NCI-H2081 (cell line): Measurements from ENCODE around the gene KLHDC3.

Source experiments
- DNase-seq, 2 experiments: peaks; one replicate each; lab custom pipeline; 2025; lab: John Stamatoyannopoulos, UW

KLHDC3 gene

GRCh38 chr6:43058531-43058930, 44.5 kb downstream of the KLHDC3 start:
- DNase-seq, result no peak

GRCh38 chr6:43059168-43060033, 45.4 kb downstream of the KLHDC3 start, which contains the start of the genes KLC4 and MRPL2:
TSS of gene KLC4 (plus strand) at chr6:43059631. CDS start at chr6:43061336, 1,705 bp downstream.
TSS of gene MRPL2 (minus strand) at chr6:43059434. CDS start at chr6:43059381, 53 bp downstream.
- DNase-seq, result peak; percentile 98

DNA sequence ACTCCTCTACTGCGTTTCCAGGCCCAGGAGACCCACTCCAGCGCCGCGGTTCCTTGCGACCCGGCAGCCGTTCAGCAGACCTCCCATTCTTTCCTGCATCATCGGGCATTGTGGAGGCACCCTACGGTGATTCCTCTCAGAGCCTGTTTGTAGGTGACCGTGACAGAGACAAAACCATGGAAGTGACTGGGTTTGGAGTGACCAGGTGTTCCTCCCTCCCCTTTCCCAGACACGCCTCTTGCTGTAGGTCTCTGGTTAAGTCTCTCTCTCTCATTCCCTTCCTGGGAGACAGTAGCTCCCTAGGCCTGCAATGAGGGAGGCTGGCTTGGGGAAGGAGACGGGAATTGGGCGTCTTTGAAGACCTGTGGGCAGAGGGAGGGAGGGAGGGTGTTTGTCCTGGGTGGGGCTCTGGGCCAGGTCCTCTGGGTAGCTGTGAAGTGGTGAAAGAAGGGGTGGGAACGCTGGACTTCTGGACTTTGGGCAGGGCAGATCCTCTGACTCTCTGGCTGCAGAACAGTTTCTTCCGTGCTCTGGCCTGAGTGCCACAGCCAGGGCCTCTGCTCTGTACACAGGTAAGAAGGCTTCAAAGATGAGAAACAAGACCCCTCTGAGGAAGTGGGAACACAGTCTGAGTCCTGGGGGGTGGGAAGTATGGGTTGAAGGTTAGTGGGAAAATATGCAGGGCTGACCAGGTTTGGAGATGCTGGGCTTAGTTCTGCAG, 46.1 kb downstream of the KLHDC3 start:
- peak in 1 of 2 experiments; percentile 20 for DNase-seq

GRCh38 chr6:43060755-43061633, 46.9 kb downstream of the KLHDC3 start:
- DNase-seq, result no peak

DNA sequence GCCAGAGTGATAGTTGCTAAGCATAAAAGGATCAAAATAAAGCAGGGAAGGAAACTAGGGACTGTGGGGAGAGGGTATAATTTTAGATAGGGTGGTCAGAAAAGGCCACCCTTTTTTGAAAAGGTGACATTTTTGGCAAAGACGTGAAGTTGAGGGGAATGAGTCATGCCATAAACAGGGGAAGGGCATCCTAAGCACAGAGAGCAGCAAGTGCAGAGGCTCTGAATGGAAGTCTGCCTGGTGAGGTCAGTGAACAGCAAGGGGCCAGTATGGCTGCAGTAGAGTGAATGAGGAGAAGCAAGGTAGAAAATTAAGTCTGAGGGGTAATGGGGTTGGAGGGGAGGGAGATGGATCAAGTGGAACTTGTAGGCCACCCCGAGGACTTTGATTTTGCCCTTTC, 47.8 kb downstream of the KLHDC3 start:
- no peak for DNase-seq

DNA sequence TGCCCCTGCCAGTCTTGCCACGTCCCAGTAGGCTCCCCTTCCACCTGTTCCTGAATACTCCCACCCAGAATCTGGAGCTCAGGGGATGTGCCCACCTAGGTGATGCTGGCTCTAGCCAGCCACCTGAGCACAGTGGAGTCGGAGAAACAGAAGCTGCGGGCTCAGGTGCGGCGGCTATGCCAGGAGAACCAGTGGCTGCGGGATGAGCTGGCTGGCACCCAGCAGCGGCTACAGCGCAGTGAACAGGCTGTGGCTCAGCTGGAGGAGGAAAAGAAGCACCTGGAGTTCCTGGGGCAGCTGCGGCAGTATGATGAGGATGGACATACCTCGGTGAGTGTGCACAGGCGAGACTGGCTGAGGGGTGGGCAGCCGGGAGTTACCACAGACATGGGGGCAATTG, 48.8 kb downstream of the KLHDC3 start:
- DNase-seq, result no peak

DNA sequence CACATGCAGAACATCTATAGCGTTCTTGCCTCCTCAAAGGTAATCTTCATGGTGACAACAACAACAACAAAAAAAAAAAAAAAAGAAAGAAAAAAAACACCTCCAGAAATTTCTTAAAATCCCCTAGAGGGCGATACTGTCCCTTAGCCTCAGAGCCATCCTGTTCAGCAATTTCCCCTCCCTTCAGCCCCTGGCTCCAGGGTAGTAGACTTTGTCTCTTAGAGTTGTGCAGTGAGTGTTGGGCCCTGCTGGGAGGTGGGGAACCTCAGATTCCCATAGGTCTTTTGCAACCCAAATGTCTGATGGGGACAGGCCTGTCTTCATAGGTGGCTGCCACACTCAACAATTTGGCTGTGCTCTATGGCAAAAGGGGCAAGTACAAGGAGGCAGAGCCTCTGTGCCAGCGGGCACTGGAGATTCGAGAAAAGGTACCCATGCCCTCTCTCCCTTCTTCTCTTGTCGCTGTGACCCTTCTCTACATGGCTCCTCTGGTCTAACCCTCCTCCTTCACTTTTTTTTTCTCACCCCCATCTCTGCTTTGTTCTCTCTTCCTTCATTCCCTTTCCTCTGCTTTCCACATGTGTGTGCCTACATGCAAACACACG, 56.1 kb downstream of the KLHDC3 start:
- peak; percentile 32 to 53 for DNase-seq
